Neuronal stem cell (in vitro differentiated cells): Measurements from ENCODE around the gene CDH23.

Experiments
- DNase-seq: peaks from one replicate; pipeline ENCODE4 v3.0.0-alpha.2; 2013; ENCODE audit warnings: low spot score
- H2AFZ ChIP-seq: one replicate; pipeline ENCODE4 v1.6.1; 2013; ENCODE audit warnings: mild to moderate bottlenecking, low read length, inconsistent platforms
- H2AK5ac ChIP-seq: 2 replicates; pipeline ENCODE4 v1.6.1; 2013; ENCODE audit warnings: low read depth, mild to moderate bottlenecking, inconsistent platforms, low read length, moderate library complexity, mixed read lengths
- H2BK120ac ChIP-seq: 2 replicates; pipeline ENCODE4 v1.6.1; 2013; ENCODE audit warnings: low read depth, mild to moderate bottlenecking, inconsistent platforms, low read length, moderate library complexity, mixed read lengths
- H2BK12ac ChIP-seq: one replicate; pipeline ENCODE4 v1.6.1; 2013; ENCODE audit warnings: low read length, inconsistent platforms
- H2BK15ac ChIP-seq: 2 replicates; pipeline ENCODE4 v1.6.1; 2013; ENCODE audit warnings: mild to moderate bottlenecking, low read length, inconsistent platforms, mixed read lengths
- H2BK5ac ChIP-seq: one replicate; pipeline ENCODE4 v1.6.1; 2013; ENCODE audit warnings: inconsistent platforms, mild to moderate bottlenecking, low read length, moderate library complexity
- H3K14ac ChIP-seq: one replicate; pipeline ENCODE4 v1.6.1; 2013; ENCODE audit warnings: low read length, inconsistent platforms
- H3K18ac ChIP-seq: 2 replicates; pipeline ENCODE4 v1.6.1; 2013; ENCODE audit warnings: low read length, inconsistent platforms
- H3K23ac ChIP-seq: 2 replicates; pipeline ENCODE4 v1.6.1; 2013; ENCODE audit warnings: low read depth, mild to moderate bottlenecking, mixed read lengths, low read length, inconsistent platforms; ENCODE audit not compliant: poor library complexity
- H3K27ac ChIP-seq: replicated peaks from 3 replicates; pipeline ENCODE4 v1.5.1; 2013; ENCODE audit warnings: low read length, inconsistent platforms
- H3K27me3 ChIP-seq, 3 experiments: 2 replicates each; pipeline ENCODE4 v1.6.1; 2013; ENCODE audit warnings: low read length in 3 of 3, mild to moderate bottlenecking in 2 of 3, inconsistent platforms in 1 of 3, low read depth in 1 of 3, mixed read lengths in 1 of 3, moderate library complexity in 1 of 3; ENCODE audit not compliant: control insufficient read depth in 3 of 3, insufficient read depth in 3 of 3
- H3K36me3 ChIP-seq, 2 donors: replicated peaks in 1 of 2; 2 replicates each; pipeline ENCODE4 v1.6.1; 2013; ENCODE audit warnings: low read length in 2 of 2; ENCODE audit not compliant: control insufficient read depth in 2 of 2, insufficient read depth in 2 of 2
- H3K4ac ChIP-seq: 2 replicates; pipeline ENCODE4 v1.6.1; 2013; ENCODE audit warnings: inconsistent platforms, mild to moderate bottlenecking, low read length, moderate library complexity
- H3K4me1 ChIP-seq, 2 donors: 1 replicate in 1 of 2; 2 replicates in 1 of 2; pipeline ENCODE4 v1.6.1; 2013; ENCODE audit warnings: low read length in 2 of 2, low read depth in 1 of 2; ENCODE audit not compliant: control insufficient read depth in 2 of 2, insufficient read depth in 1 of 2
- H3K4me2 ChIP-seq: one replicate; pipeline ENCODE4 v1.6.1; 2013; ENCODE audit warnings: mild to moderate bottlenecking, low read length, inconsistent platforms; ENCODE audit not compliant: insufficient read depth, poor library complexity, severe bottlenecking
- H3K4me3 ChIP-seq, 2 donors: 2 replicates each; pipeline ENCODE4 v1.5.1; 2013; ENCODE audit warnings: low read length in 2 of 2, mild to moderate bottlenecking in 2 of 2, inconsistent platforms in 1 of 2, moderate library complexity in 1 of 2
- H3K79me1 ChIP-seq: one replicate; pipeline ENCODE4 v1.6.1; 2013; ENCODE audit warnings: low read depth, mild to moderate bottlenecking, inconsistent platforms, low read length, moderate library complexity
- H3K9ac ChIP-seq: one replicate; pipeline ENCODE4 v1.6.1; 2013; ENCODE audit warnings: mild to moderate bottlenecking, low read depth, low read length, inconsistent platforms; ENCODE audit not compliant: poor library complexity
- H3K9me3 ChIP-seq, 2 donors: replicated peaks in 1 of 2; 2 replicates each; pipeline versions ENCODE3 to v1.6.1; 2013; ENCODE audit warnings: low read length in 2 of 2, mild to moderate bottlenecking in 2 of 2, inconsistent platforms in 1 of 2, low read depth in 1 of 2, mixed read lengths in 1 of 2, moderate library complexity in 1 of 2; ENCODE audit not compliant: control insufficient read depth in 2 of 2, insufficient read depth in 1 of 2
- H4K8ac ChIP-seq: one replicate; pipeline ENCODE4 v1.6.1; 2013; ENCODE audit warnings: low read depth, mild to moderate bottlenecking, inconsistent platforms, low read length, moderate library complexity
- H4K91ac ChIP-seq: one replicate; pipeline ENCODE4 v1.6.1; 2013; ENCODE audit warnings: low read length, low read depth, mild to moderate bottlenecking, inconsistent platforms; ENCODE audit not compliant: poor library complexity
- WGBS, 2 donors: extraction: QIAGEN DNeasy Blood & Tissue Kit; methylation state at CpG; one replicate each; pipeline ENCODE4 v1.1.7; 2013; ENCODE audit warnings: missing lambda C conversion rate in 2 of 2, mixed read lengths in 1 of 2; ENCODE audit not compliant: insufficient read length in 2 of 2, insufficient replicate concordance in 1 of 2; ENCODE audit errors: extremely low coverage in 2 of 2; 5-methylcytosine and 5-hydroxymethylcytosine counted together

Gene CDH23

DNA sequence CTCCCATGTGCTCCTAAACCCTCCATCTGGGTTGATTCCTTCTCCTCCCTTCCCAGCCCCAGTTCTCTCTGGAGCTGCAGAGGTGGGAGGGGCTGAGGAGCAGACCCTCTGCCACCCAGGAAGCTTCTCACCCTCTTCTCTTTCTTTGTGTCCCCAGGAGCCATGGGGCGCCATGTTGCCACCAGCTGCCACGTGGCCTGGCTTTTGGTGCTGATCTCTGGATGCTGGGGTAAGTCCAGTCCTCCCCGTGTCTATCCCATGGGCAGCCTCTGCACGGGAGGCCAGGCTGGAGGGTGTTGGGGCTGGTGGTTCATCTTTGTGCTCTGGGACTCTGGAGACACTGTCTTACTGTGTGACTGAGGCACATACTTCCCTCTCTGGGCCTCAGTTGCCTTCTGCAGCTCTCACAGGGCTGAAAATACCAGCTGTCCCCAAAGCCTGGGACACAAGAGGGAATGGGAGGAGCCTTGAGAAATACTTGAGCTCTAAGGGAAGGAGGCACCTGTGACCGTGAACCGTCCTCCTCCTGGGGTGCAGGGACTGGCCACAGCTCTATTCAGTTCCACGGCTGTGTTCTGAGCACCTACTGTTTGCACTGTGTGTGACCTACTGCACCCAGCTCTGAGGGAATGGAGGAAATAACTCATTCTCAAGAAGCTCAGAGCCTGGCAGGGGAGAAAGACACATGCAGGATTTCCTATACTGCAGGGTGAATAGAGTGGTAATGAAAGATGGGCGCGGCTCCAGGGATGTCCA is 43.1 kb downstream of the CDH23 start:
- Histone ChIP-seq H3K23ac (no peak overlapping the region), H2BK120ac (no peak overlapping the region), H4K91ac (no peak overlapping the region), H3K4ac (no peak overlapping the region), H3K36me3 (no peaks in the 10 kb centered on the region), H2BK12ac (no peak overlapping the region), H2AFZ (no peak overlapping the region), H3K79me1 (no peaks in the 10 kb centered on the region), H3K4me3 (no peak overlapping the region), H3K9me3 (no peaks in the 10 kb centered on the region), H4K8ac (no peak overlapping the region), H2BK5ac (no peak overlapping the region), H3K27me3 (peaks cover 0 to 13% (median 0%) of the 10 kb centered on the region in 3 experiments), H2BK15ac (no peak overlapping the region), H3K4me1 (peaks cover 0 to 4% of the 10 kb centered on the region in 2 donors), H3K18ac (peak overlapping the region; percentile 8), H3K4me2 (no peak overlapping the region), H3K9ac (no peak overlapping the region), H2AK5ac (no peak overlapping the region), H3K27ac (no peak overlapping the region), H3K14ac (no peak overlapping the region)
- DNase-seq: no peak
- WGBS, 2 donors: no CpG with 5 or more reads among the region's 9 CpGs

- Histone ChIP-seq H2AK5ac (peak overlapping the region; percentile 40), H2BK12ac (no peak overlapping the region), H3K36me3 (no peaks in the 10 kb centered on the region), H3K4me2 (no peak overlapping the region), H3K18ac (peak overlapping the region; percentile 41), H2AFZ (no peak overlapping the region), H4K8ac (no peak overlapping the region), H2BK5ac (no peak overlapping the region), H3K9ac (peak overlapping the region; percentile 17), H2BK15ac (no peak overlapping the region), H3K4me1 (peaks cover 0 to 4% of the 10 kb centered on the region in 2 donors), H3K27ac (no peak overlapping the region), H3K9me3 (no peaks in the 10 kb centered on the region), H3K79me1 (no peaks in the 10 kb centered on the region), H3K14ac (no peak overlapping the region), H4K91ac (no peak overlapping the region), H3K4ac (no peak overlapping the region), H3K23ac (no peak overlapping the region), H3K4me3 (no peak overlapping the region), H2BK120ac (no peak overlapping the region), H3K27me3 (peaks cover 0 to 17% (median 0%) of the 10 kb centered on the region in 3 experiments)
- DNase-seq: no peak
- no CpG with 5 or more reads among the region's 9 CpGs for WGBS, 2 donors
Measured at GRCh38 chr10:71440506-71441035, 43.9 kb downstream of the CDH23 start.

- Histone ChIP-seq H3K9ac (no peak overlapping the region), H3K4me2 (no peak overlapping the region), H2AFZ (no peak overlapping the region), H3K36me3 (no peaks in the 10 kb centered on the region), H2BK5ac (no peak overlapping the region), H3K4me3 (no peak overlapping the region), H3K18ac (no peak overlapping the region), H3K27ac (no peak overlapping the region), H3K9me3 (no peaks in the 10 kb centered on the region), H2BK120ac (no peak overlapping the region), H4K8ac (no peak overlapping the region), H2BK15ac (no peak overlapping the region), H3K23ac (peak overlapping the region; percentile 16), H3K14ac (no peak overlapping the region), H4K91ac (no peak overlapping the region), H3K4me1 (peaks cover 0 to 4% of the 10 kb centered on the region in 2 donors), H3K27me3 (peaks cover 0 to 17% (median 0%) of the 10 kb centered on the region in 3 experiments), H3K4ac (no peak overlapping the region), H2AK5ac (peak overlapping the region; percentile 8), H2BK12ac (no peak overlapping the region), H3K79me1 (no peaks in the 10 kb centered on the region)
- DNase-seq: no peak
- no CpG with 5 or more reads among the region's 3 CpGs for WGBS, 2 donors
Measured at GRCh38 chr10:71442000-71442399, 45.3 kb downstream of the CDH23 start.

GRCh38 chr10:71442859-71443570 is 46.3 kb downstream of the CDH23 start:
- Histone ChIP-seq H3K18ac (peak overlapping the region; percentile 20), H3K14ac (no peak overlapping the region), H3K4me3 (no peak overlapping the region), H2AFZ (no peak overlapping the region), H3K23ac (peak overlapping the region; percentile 13), H2BK5ac (peak overlapping the region; percentile 35), H3K4me1 (peaks cover 0 to 4% of the 10 kb centered on the region in 2 donors), H4K91ac (peak overlapping the region; percentile 11), H3K36me3 (no peaks in the 10 kb centered on the region), H3K4me2 (no peak overlapping the region), H2AK5ac (peak overlapping the region; percentile 80), H2BK12ac (peak overlapping the region; percentile 35), H2BK15ac (peak overlapping the region; percentile 37), H3K4ac (no peak overlapping the region), H3K9ac (no peak overlapping the region), H3K9me3 (no peaks in the 10 kb centered on the region), H3K27me3 (peaks cover 0 to 17% (median 0%) of the 10 kb centered on the region in 3 experiments), H3K27ac (no peak overlapping the region), H4K8ac (no peak overlapping the region), H2BK120ac (no peak overlapping the region), H3K79me1 (no peaks in the 10 kb centered on the region)
- no peak for DNase-seq
- WGBS, 2 donors: no CpG with 5 or more reads among the region's 15 CpGs
